Measurements from ENCODE around the gene APOBEC3A.

- TF ChIP-seq CTCF (optimal IDR thresholded peaks at IDR 0.05 in 1 of 3, IDR thresholded peaks at IDR 0.05 in 1 of 3, conservative IDR thresholded peaks at IDR 0.05 in 1 of 3; ENCODE audit: extremely low read depth in 1 of 3, insufficient read depth in 2 of 3, low read length in 3 of 3): no peak
- no peak for TF ChIP-seq EZH2 (IDR thresholded peaks at IDR 0.05; ENCODE audit: low read length)
Measured at GRCh38 chr22:38937541-38937940, 19.9 kb upstream of the APOBEC3A start.

All from keratinocyte (primary cell).